ENCODE measurements around the gene BHLHE40.

BHLHE40 gene

DNA sequence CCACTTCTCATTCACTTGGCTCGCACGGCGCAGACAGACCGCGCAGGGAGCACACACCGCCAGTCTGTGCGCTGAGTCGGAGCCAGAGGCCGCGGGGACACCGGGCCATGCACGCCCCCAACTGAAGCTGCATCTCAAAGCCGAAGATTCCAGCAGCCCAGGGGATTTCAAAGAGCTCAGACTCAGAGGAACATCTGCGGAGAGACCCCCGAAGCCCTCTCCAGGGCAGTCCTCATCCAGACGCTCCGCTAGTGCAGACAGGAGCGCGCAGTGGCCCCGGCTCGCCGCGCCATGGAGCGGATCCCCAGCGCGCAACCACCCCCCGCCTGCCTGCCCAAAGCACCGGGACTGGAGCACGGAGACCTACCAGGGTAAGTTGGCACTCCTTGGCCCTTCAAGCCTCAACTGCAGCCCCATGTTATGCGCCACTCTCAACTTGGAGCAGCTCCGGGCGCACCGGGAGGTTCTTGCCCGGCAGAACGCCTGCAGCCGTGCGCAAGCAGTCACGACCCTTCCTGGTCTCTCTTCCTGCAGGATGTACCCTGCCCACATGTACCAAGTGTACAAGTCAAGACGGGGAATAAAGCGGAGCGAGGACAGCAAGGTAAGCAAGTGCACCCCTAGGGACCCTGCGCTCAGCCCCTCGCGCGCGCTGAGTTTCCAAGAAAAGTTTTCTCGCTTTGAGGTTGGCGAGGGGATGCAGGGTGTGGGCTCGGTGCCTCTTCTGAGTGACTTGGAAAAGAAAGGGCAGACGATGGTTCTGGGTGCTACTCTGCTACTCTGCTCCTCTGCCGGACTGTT, at the start of gene BHLHE40:
BHLHE40 (plus strand) TSS at position 10 of the 801 bp plus-strand sequence; CDS start at position 292, 282 bp downstream.
- DNase-seq (ENCODE audit: low spot score) (no peak), FAIRE-seq (no peak)

DNA sequence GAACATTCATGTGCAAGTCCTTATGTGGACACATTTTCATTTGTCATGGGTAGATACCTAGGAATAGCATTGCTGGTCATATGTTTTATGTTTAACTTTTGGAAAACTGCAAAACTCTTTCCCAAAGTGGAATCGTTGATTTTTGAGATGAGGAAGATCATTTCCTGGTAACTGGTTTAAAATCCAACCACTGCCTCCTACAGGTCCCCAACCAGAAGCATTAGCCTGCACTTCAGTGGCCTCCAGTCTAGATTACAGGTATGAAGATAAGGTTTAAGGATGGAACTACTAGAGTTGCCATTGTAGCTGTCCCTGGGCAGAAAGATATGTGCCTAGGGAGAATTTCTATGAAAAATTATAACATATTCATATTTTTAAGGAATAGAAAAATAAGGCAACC, 48.7 kb upstream of the BHLHE40 start:
- FAIRE-seq (no peak), DNase-seq (ENCODE audit: low spot score) (no peak)

DNA sequence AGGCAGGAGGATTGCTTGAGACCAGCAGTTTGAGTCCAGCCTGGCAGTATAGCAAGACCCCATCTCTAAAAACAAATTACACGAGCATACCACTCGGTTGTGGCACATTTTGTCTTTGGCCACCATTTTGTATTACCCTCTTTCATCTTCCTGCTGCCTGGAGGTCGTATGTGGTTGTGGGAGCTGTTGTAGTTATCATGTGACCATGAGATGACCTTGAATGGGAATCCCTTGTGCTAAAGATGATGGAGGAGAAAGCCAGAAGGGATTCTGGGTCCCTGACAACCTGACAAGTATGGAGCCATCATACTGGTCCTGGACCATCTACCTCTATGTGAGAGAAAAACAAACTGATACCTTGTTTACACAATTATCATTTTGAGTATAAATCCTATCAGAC, 45.2 kb upstream of the BHLHE40 start:
- FAIRE-seq (no peak), DNase-seq (ENCODE audit: low spot score) (no peak)

DNA sequence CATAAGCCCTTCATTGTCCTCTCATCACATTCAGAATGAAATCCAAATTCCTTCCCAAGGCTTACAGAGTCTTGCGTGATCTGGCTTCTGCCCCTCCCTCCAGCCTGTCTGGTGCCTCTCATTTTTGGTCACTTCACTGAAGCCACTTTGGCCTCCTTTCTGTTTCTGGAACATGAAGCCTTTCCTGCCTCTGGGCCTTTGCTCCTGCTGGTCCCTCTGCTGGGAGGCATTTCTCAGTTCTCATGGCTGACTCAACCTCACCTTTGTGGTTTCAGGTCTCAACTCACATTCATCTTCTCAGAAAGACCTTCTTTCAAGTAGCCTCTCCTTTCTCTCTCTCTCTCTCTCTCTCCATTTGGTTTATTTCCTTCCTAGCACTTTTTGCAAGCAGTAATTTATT, 43.9 kb upstream of the BHLHE40 start:
- no peak for DNase-seq (ENCODE audit: low spot score)
- no peak for FAIRE-seq

DNA sequence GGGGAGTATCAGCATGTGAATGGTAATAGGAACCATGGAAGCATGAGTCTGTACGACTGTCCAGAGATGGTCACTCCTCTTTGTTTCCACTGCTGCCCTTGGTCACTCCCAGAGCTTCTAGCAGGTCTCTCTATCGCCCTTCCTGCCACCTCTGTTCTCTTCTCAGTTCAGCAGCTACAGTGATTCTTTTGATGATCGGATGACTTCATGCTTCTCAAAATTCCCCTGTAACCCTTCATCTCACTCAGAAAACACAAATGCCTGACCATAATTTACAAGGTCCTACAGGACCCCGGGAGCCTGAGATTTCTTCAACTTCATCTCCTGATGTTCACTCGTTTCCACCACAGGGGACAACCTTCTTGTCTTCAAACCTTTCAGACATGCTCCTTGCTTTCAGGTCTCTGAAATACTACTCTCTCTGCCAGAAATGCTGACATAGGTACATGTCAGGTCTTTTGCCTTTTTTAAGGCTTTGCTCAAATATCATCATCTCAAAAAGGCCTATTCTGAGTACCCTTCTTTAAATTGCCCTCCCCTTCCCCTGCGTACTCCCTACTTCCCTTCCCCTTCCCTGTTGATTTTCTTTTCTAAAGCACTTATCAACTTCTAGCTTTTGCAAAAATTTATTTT, 42.1 kb upstream of the BHLHE40 start:
- DNase-seq (ENCODE audit: low spot score), result no peak
- no peak for FAIRE-seq

DNA sequence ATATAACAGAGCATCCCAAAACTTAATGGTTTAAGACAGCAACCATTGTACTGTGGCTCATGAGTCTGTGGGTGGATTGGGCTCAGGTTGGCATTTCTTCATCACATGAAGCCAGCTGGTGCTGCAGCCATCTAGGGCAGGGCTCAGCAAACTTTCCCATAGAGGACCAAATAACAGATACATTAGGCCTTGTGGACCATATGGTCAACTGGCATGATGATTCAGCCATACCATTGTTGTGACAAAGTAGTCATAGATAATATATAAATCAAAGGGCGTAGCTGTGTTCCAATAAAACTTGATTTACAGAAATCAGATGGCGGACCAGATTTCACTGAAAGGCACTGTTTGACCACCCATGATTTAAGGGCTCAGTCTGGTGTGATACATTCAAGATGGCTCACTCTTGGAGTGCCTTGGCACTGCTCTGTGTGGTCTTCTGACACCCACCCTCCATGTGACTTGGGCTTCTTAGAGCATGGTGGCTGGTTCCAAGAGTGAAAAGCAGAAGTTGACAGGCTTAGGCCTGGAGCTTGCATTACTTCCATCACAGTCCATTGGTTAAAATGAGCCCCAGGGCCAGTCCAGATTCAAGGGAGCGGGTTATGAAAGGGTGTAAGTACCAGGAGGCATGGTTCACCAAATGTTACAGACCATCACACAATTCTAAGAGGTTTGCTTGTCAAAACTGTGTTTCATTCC, 40.8 kb upstream of the BHLHE40 start:
- no peak for DNase-seq (ENCODE audit: low spot score)
- FAIRE-seq, result no peak

DNA sequence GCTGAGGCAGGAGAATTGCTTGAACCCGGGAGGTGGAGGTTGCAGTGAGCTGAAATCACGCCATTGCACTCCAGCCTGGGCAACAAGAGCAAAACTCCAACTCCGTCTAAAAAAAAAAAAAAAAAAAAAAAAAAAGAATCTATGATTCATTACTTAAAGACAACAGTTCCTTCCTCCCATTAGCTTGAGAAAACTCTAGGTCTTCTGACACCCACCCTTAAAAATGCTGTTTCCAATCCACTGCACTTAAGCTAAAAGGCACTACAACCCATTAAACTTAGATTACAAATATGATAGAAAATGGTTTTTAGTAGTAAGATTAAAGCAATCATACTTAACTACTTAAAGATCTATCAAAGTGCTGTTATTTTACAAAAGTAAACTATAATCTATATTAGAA, 40.0 kb upstream of the BHLHE40 start:
- FAIRE-seq (no peak), DNase-seq (ENCODE audit: low spot score) (no peak)

DNA sequence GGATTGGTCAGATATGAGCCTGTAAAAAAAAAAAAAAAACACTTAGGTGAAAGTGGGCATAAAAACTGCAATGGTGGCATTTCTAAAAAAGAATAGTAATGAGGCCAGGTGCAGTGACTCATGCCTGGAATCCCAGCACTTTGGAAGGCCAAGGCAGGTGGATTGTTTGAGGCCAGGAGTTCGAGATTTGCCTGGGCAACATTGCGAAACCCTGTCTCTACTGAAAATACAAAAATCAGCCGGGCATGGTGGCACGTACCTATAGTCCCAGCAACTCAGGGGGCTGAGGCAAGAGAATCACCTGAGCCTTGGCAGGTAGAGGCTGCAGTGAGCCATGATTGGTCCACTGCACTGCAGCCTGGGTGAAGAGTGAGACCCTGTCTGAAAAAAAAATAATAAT, 38.3 kb upstream of the BHLHE40 start:
- DNase-seq (ENCODE audit: low spot score) (no peak), FAIRE-seq (no peak)

DNA sequence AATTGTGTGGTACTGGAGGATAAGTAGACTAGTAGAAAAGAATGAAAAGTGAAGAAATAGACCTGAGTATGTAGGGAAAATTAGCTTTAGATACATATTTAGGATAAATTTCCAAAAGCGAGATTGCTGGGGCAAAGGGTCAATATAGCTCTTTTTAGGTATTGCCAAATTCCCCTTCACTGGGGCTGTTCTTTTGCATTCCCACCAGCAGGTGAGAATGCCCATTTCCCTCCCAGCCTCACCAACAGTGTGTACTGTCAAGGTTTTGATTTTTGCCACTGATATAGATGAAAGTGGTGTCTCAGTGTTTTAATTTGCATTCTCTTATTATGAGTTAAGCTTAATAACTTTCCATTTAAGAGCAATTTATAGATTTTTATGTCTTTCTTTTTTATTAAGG, 35.7 kb upstream of the BHLHE40 start:
- no peak for FAIRE-seq
- DNase-seq (ENCODE audit: low spot score), result no peak

DNA sequence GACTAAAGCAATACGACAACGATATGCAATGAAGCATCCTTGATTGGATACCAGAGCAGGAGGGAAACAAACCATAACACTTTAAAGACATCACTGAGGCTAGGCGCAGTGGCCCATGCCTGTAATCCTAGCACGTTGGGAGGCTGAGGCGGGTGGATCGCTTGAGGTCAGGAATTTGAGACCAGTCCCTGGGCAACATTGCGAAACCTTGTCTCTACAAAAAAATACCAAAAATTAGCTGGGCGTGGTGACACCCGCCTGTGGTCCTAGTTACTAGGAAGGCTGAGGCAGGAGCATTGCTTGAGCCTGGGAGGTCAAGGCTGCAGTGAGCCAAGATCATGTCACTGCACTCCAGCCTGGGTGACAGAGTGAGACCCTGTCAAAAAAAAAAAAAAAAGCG, 33.9 kb upstream of the BHLHE40 start:
- FAIRE-seq, result no peak
- no peak for DNase-seq (ENCODE audit: low spot score)

DNA sequence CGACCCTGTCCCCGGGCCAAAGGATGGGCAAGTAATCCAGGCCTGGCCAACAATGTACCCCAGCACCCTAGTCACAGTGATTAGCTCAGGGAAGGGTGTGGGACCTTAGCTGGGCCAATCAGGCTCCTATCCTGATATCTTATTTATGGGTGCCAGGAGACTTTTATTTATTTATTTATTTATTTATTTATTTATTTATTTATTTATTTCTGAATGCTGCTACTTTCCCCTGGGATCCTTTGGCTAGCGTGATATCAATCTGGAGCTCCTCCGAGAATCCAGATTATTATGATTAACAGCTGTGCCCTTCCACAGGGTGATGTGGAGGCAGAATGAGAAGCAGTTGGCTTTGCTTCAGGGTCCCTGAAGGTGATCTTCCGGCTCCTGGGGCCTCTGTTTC, 32.2 kb upstream of the BHLHE40 start:
- no peak for FAIRE-seq

DNA sequence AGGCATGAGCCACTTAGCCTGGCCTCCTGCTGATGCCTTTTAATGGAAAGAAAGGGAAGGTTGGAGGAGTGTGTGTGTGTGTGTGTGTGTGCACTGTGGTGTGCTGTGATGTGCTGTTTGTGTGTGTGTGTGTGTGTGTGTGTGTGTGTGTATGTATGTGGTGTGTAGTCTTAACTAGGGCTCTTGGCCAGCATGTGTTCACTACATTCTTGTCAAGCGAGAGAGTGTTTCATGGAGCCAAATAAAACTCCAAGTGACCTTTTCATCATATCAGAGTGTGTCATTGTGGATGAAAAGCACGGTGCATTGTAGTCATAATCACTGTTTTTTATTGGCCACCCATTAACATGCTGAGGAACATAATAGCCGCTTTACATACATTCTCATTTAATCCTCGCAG, 30.8 kb upstream of the BHLHE40 start:
- DNase-seq (ENCODE audit: low spot score), result no peak
- FAIRE-seq, result no peak

More for the DNA sequence above, 32.2 kb upstream of the BHLHE40 start:
- no peak for DNase-seq (ENCODE audit: low spot score)

DNA sequence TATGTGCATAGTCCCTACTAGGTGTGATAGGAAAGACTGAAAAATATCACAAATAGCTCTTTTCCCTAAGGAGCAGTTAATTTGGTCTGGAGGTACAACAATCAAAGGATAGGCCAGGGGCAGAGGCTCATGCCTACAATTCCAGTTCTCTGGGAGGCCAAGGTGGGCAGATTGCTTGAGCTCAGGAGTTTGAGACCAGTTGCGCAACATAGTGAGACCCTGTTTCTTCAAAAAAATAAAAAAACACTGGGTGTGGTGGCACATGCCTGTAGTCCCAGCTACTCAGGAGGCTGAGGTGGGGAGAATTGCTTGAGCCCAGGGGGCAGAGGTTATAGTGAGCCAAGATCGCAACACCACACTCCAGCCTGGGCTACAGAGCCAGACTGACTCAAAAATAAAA, 30.2 kb upstream of the BHLHE40 start:
- no peak for DNase-seq (ENCODE audit: low spot score)
- FAIRE-seq, result no peak

DNA sequence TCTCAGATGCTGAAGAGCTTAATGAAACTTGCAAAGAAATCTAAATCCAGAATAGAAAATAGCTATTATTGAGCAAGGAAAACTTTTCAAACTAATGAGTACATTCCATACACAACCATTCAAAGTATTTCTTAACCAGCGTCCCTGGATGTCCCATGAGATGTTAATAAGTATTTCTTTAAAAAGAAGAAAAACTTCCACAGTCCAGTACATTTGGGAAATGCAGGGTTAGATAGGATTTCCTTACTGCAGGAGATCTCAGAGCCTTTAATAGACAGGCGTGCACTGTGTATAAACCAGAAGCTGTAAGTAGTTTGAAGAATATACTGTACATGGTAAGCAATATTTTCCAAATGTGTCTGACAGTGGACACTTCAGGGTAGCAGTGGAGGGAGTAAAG, 29.6 kb upstream of the BHLHE40 start:
- no peak for DNase-seq (ENCODE audit: low spot score)

DNA sequence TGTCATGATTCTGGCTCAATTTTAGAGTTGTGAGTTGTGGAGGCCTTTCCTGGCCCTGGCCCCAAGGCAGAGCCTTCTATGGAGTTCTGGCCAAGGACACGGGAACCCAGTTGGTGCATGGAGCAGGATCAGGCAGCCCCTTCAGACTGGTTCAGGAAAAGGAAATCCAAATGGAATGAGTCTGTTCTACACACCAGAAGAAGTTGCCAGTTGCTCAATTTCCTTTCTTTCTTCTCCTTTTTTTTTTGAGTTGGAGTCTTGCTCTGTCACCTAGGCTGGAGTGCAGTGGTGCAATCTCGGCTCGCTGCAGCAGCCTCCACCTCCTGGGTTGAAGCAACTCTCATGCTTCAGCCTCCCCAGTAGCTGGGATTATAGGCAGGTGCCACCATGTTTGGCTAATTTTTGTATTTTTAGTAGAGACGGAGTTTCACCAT, 28.9 kb upstream of the BHLHE40 start:
- DNase-seq (ENCODE audit: low spot score), result no peak
- FAIRE-seq, result no peak

More for the DNA sequence above, 29.6 kb upstream of the BHLHE40 start:
- no peak for FAIRE-seq

DNA sequence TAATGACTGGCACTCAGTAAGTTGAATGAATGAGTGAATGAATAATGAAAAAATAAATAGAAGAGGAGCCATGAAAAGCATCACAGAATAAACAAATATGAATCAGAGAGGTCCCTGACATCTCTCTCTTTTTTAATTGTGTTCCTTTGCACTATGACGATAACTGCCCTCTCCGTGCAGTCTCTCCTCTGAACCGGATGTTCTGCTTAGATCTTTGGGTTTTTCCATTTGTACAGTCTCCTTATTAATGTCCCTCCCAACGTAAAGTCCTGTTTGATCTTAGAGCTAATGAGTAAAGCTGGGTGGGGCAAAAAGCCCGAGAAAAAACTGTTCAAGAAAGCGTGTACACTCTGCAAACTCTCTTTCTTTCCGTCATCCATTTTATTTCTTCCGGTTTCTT, 28.3 kb upstream of the BHLHE40 start:
- DNase-seq (ENCODE audit: low spot score), result no peak
- no peak for FAIRE-seq

DNA sequence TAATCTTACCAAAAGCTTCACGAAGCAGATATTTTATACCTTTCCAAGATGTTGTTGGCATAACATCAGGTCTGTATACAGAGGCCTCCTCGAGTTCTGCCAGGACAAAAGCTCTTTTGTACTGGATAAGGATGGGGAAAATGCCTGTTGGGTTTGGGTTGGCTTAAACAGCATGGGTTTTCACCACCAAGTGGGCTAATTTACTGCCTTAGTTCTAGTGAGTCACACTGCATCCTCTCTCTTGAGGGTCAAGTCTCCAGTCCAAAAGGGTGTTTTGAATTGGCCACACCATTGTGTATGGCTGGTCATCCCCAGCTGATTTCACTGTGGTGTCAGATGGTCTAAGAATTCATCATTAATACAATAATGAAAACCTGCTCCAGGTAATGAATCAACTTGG, 26.1 kb upstream of the BHLHE40 start:
- no peak for DNase-seq (ENCODE audit: low spot score)

DNA sequence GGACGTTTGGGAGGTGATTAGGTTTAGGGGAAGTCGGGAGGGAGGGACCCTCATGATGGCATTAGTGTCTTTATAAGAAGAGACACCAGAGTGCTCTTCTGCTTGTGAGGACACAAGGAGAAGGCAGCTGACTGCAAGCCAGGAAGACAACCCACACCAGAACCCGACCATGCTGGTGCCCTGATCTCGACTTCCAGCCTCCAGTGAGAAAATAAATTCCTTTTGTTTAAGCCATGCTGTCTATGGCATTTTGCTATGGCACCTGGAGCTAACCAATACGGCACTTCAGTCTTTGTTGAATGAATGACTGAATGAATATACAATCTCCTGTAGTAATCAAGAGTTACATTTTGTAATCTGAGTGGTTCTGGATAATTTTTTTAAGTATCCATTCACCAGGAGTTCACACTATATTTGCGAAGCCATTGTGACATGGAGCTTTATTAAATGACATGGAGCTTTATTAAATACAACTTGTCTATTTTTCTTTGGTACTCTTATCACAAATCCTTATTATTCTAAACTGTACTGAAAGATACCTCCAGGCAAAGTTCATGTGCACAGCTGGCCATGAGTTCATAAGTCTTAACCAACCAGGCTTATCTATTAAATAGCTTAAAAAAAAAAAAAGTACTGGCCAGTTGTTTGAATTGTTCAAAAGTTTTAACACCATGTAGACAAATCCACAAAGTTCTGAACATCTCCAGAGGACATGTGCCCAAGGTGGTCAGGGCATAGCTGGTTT, 24.8 kb upstream of the BHLHE40 start:
- DNase-seq (ENCODE audit: low spot score), result no peak
- FAIRE-seq, result no peak

More for the DNA sequence above, 26.1 kb upstream of the BHLHE40 start:
- no peak for FAIRE-seq

DNA sequence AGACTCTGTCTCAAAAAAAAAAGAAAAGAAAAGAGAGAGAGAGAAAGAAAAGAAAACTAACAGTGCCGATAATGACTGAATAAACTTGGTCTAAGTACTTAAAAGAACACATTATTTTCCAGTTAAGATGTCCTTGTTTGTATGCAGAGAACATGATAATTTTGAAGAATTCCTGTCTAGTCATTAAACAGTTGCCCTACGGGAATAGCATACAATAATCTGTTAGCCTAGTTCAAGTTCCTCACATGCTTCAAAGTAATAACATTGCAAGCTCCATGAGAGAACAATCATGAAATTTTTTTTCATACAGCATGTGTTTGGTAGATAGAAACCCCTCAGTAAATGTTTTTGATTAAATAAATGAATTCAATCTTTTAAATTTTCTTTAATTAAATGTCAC, 23.1 kb upstream of the BHLHE40 start:
- no peak for DNase-seq (ENCODE audit: low spot score)
- no peak for FAIRE-seq

DNA sequence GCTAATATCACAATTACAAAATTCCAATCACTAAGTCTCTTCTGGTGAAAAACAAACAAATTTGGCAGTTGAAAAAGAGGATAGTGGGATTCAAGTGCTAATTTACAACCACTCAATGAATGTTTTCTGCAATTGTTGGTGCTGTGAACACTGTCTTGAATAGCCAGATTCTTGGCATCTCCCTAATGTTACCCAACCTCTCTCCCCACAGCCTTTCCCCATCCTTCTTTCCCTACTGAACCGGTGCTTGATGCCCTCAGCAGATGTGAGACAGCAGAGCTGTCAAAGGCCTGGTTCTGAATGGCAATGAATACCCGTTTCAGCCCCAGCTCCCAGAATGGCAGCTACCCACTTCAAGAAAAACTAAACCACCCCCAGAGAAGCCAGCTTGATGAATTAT, 22.5 kb upstream of the BHLHE40 start:
- DNase-seq (ENCODE audit: low spot score) (no peak), FAIRE-seq (no peak)

DNA sequence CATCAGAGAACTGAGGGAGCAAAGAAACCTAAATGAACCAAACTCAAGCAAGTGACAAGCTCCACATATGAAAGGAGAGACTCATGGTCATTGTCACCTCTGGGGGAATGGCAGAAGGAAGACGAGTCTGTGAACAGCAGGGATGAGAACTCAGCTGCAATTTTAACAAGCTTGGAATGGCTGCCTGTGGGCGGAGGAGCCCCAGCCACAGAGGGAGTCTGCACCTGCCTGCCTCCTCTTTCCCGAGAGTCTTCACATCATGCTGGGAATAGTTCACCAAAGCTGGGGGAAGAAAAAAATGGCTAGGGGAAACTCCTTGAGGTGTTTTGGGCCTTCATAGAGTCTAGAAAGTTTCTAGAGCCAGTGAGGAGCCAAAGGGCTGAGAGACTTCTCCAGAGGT, 21.3 kb upstream of the BHLHE40 start:
- FAIRE-seq (no peak), DNase-seq (ENCODE audit: low spot score) (no peak)

DNA sequence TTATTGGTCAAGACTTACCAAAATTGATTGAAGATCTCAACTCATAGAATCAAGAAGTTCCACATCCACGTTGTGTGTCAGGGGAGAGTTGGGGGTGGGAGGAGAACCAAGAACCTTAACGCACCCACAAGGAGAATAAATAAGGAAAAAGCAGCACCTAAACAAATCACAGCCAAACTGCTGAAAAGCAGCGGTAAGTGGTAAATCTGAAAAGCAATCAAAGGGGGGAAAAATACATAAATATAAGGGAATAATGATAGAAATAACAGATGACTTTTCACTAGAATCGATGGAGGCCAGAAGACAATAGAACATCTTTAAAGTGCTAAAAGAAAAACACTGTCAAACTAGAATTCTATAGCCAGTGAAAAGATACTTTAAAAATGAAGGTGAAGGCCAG, 20.1 kb upstream of the BHLHE40 start:
- no peak for DNase-seq (ENCODE audit: low spot score)
- no peak for FAIRE-seq

Measured in RCC 7860 (cell line).